ENCODE results near the gene VPS16.

DNA sequence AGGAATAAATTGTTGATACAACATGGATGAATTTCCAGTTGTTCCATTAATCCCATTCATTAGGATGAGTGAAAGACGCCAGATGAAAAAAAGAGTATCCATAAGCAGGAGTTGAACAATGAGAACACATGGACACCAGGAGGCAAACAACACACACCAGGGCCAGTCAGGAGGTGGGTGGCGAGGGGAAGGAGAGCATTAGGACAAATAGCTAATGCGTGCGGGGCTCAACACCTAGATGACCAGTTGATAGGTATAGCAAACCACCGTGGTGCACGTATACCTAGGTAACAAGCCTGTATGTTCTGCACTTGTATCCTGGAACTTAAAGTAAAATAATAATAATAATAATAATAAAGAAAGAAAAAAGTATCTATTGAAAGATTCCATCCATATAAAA is 11.2 kb upstream of the VPS16 start:
- TF ChIP-seq EZH2 (IDR thresholded peaks at IDR 0.05; ENCODE audit: insufficient read depth, poor library complexity, severe bottlenecking) (no peak), EZH2phosphoT487 (IDR thresholded peaks at IDR 0.05; ENCODE audit: insufficient read depth, low read depth) (no peak)
